ENCODE results near the gene TMEM239. TPM values are rescaled to one million over a fixed set of nuclear protein-coding genes. Genes with fewer than 3 reads are reported as not detected.
"Not testable (repeated sequence)": the region's sequence is repeated elsewhere in the genome, so short reads cannot be mapped to it uniquely, and the experiment has no call there.

TMEM239 gene
- polyA plus RNA-seq, 1 donor from 2014 or later = not detected

DNA sequence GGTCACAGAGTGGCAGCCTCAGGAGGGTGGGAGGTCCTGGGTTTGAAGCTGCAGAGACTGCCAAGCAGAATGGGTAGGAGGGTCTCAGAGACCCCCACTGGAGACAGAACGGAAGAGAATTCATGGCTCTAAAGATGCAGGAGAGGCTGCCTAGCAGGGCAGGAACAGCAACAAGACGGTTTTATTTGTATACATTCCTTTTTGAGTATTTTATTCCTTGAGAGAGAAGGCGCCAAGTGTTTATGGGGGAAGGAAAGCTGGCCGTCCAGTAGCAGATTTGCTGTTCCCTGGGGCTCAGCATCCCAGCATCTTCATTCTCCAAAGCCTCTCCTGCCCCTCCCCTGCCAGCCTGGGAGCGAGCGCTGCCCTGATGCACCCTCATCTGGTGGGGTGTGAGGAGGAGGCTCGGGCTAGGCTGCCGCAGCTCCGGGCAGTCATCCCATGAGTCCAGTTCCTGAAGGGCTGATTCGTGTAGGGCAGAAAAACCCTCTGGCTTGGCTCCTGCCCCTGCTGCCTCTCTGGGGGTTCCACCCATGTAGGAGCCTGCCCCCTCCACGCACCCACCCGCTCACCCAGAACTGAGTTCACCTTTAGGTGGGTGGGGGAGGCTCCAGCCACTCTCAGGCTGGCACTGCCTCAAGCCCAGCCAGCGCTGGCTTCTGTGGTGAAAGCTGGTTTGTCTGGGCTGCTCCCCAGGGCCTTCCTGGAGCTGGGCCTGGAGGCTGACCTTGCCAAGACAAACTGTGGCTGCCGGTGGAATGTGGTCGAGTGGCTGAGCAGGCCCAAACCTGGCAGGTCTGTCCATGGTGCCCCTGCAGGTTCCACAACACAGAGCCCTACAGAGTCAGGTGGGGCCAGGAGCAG, 48.2 kb upstream of the TMEM239 start:
- no peak for TF ChIP-seq TAF1 (IDR thresholded peaks at IDR 0.05; ENCODE audit: low read depth)
- no peak for TF ChIP-seq EZH2 (IDR thresholded peaks at IDR 0.05; ENCODE audit: borderline replicate concordance, insufficient read depth, low read length, poor library complexity, severe bottlenecking)
- TF ChIP-seq CTCF (IDR thresholded peaks at IDR 0.05; ENCODE audit: poor library complexity, severe bottlenecking) = no peak
- no peak for TF ChIP-seq POLR2AphosphoS5 (IDR thresholded peaks at IDR 0.05)
- TF ChIP-seq, protein P1, sequence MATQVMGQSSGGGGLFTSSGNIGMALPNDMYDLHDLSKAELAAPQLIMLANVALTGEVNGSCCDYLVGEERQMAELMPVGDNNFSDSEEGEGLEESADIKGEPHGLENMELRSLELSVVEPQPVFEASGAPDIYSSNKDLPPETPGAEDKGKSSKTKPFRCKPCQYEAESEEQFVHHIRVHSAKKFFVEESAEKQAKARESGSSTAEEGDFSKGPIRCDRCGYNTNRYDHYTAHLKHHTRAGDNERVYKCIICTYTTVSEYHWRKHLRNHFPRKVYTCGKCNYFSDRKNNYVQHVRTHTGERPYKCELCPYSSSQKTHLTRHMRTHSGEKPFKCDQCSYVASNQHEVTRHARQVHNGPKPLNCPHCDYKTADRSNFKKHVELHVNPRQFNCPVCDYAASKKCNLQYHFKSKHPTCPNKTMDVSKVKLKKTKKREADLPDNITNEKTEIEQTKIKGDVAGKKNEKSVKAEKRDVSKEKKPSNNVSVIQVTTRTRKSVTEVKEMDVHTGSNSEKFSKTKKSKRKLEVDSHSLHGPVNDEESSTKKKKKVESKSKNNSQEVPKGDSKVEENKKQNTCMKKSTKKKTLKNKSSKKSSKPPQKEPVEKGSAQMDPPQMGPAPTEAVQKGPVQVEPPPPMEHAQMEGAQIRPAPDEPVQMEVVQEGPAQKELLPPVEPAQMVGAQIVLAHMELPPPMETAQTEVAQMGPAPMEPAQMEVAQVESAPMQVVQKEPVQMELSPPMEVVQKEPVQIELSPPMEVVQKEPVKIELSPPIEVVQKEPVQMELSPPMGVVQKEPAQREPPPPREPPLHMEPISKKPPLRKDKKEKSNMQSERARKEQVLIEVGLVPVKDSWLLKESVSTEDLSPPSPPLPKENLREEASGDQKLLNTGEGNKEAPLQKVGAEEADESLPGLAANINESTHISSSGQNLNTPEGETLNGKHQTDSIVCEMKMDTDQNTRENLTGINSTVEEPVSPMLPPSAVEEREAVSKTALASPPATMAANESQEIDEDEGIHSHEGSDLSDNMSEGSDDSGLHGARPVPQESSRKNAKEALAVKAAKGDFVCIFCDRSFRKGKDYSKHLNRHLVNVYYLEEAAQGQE (IDR thresholded peaks at IDR 0.05; ENCODE audit: borderline replicate concordance) = no peak
- H3K9me3 ChIP-seq (ENCODE audit: low read length) = no peaks in the 10 kb centered on the region
- no peak overlapping the region for H2AFZ ChIP-seq (ENCODE audit: low read depth, low read length)

DNA sequence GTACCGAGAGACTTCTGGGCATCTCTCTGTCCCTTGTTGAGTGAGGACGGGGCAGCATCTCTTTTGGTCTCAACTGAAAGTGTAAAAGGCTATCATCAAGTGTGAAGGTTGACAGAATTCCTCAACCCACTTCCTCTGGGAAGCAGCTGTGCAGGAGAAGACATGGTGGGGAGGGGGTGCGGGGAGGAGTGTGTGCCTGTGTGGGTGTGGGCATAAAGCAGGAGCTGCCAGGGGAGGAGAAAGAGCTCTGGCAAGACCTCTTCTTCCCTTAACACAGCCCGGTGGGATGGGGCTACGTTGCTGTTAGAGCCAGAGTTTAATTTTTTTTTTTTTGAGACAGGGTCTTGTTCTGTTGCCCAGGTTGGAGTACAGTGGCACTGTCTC, 47.5 kb upstream of the TMEM239 start:
- no peak overlapping the region for H3K4me2 ChIP-seq (ENCODE audit: low read length)
- H4K20me1 ChIP-seq (ENCODE audit: insufficient read depth) = no peaks in the 10 kb centered on the region
- TF ChIP-seq POLR2AphosphoS5 (IDR thresholded peaks at IDR 0.05) = no peak
- TF ChIP-seq TAF1 (IDR thresholded peaks at IDR 0.05; ENCODE audit: low read depth) = no peak
- TF ChIP-seq, protein P1 (IDR thresholded peaks at IDR 0.05; ENCODE audit: borderline replicate concordance) = no peak
- no peak for TF ChIP-seq RAD21 (conservative IDR thresholded peaks at IDR 0.05)
- no peak for TF ChIP-seq CTCF (IDR thresholded peaks at IDR 0.05; ENCODE audit: poor library complexity, severe bottlenecking)
- no peak for TF ChIP-seq EP300 (conservative IDR thresholded peaks at IDR 0.05; ENCODE audit: poor library complexity, severe bottlenecking)
- TF ChIP-seq SMC3 (conservative IDR thresholded peaks at IDR 0.05; ENCODE audit: poor library complexity) = no peak
- TF ChIP-seq EZH2 (IDR thresholded peaks at IDR 0.05; ENCODE audit: borderline replicate concordance, insufficient read depth, low read length, poor library complexity, severe bottlenecking) = no peak
- no peak for TF ChIP-seq MXI1 (conservative IDR thresholded peaks at IDR 0.05; ENCODE audit: poor library complexity, severe bottlenecking)
- H3K27me3 ChIP-seq (ENCODE audit: insufficient read depth, low read depth, low read length) = no peaks in the 10 kb centered on the region
- no peak overlapping the region for H2AFZ ChIP-seq (ENCODE audit: low read depth, low read length)
- no peaks in the 10 kb centered on the region for H3K9me3 ChIP-seq (ENCODE audit: low read length)
- no peaks in the 10 kb centered on the region for H3K36me3 ChIP-seq (ENCODE audit: insufficient read depth, low read length)
- H3F3A ChIP-seq (ENCODE audit: insufficient read depth, low read length, poor library complexity, severe bottlenecking) = no peaks in the 10 kb centered on the region
- no peak overlapping the region for H3K27ac ChIP-seq (ENCODE audit: low read length)
- H3K9ac ChIP-seq (ENCODE audit: low read length) = no peak overlapping the region
- no peaks in the 10 kb centered on the region for H3K79me2 ChIP-seq (replicated peaks; ENCODE audit: insufficient read depth, low read length)
- no peaks in the 10 kb centered on the region for H3K9me2 ChIP-seq (ENCODE audit: insufficient read depth, low read length)
- no peak overlapping the region for H3K4me3 ChIP-seq (ENCODE audit: low read length)

More for the DNA sequence above, 48.2 kb upstream of the TMEM239 start:
- Histone ChIP-seq H3F3A (ENCODE audit: insufficient read depth, low read length, poor library complexity, severe bottlenecking) (no peaks in the 10 kb centered on the region), H3K27ac (ENCODE audit: low read length) (no peak overlapping the region), H3K27me3 (ENCODE audit: insufficient read depth, low read depth, low read length) (no peaks in the 10 kb centered on the region), H3K4me2 (ENCODE audit: low read length) (no peak overlapping the region), H3K4me3 (ENCODE audit: low read length) (no peak overlapping the region), H4K20me1 (ENCODE audit: insufficient read depth) (no peaks in the 10 kb centered on the region), H3K36me3 (ENCODE audit: insufficient read depth, low read length) (no peaks in the 10 kb centered on the region), H3K9ac (ENCODE audit: low read length) (no peak overlapping the region), H3K79me2 (replicated peaks; ENCODE audit: insufficient read depth, low read length) (no peaks in the 10 kb centered on the region), H3K9me2 (ENCODE audit: insufficient read depth, low read length) (no peaks in the 10 kb centered on the region)

DNA sequence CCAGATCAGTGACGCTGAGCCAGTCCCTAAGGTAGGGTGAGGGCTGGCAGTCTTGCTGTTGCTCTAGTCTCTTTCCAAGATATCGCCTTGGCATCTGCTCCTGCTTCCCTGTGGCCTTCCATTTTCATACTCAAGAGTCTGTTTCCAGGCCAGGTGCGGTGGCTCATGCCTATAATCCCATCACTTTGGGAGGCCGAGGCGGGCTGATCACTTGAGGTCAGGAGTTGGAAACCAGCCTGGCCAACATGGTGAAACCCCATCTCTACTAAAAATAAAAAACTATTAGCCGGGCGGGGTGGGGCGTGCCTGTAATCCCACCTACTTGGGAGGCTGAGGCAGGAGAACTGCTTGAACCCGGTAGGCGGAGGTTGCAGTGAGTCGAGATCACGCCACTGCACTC, 46.1 kb upstream of the TMEM239 start:
- not testable (repeated sequence) for H3K36me3 ChIP-seq (ENCODE audit: insufficient read depth, low read length); H3K9me3 ChIP-seq (ENCODE audit: low read length); H3K79me2 ChIP-seq (replicated peaks; ENCODE audit: insufficient read depth, low read length); H3K9me2 ChIP-seq (ENCODE audit: insufficient read depth, low read length); H3K27me3 ChIP-seq (ENCODE audit: insufficient read depth, low read depth, low read length); H3K4me2 ChIP-seq (ENCODE audit: low read length); H3K9ac ChIP-seq (ENCODE audit: low read length); H3F3A ChIP-seq (ENCODE audit: insufficient read depth, low read length, poor library complexity, severe bottlenecking); H2AFZ ChIP-seq (ENCODE audit: low read depth, low read length); H4K20me1 ChIP-seq (ENCODE audit: insufficient read depth); H3K27ac ChIP-seq (ENCODE audit: low read length); H3K4me3 ChIP-seq (ENCODE audit: low read length)

Measured in neural cell (in vitro differentiated cells).